ENCODE results near the gene COL25A1.

GRCh38 chr4:108787106-108787505 lies 515.4 kb downstream of the COL25A1 start:
- TF ChIP-seq CTCF (IDR thresholded peaks at IDR 0.05; ENCODE audit: insufficient read depth, low read depth, low read length) (no peak), EZH2 (IDR thresholded peaks at IDR 0.05; ENCODE audit: insufficient read depth, low read length) (no peak)

Data from astrocyte (in vitro differentiated cells and primary cell).